Thoracic aorta (tissue), 2 donors: ENCODE data around the gene LYRM4. TPM values are rescaled to one million over a fixed set of nuclear protein-coding genes. Genes with fewer than 3 reads are reported as not detected.

Source experiments
- ATAC-seq: fragments of 150-250 bp; one replicate; pipeline ENCODE4 v1.8.0; 2017; ENCODE audit warnings: low read depth; ENCODE audit not compliant: insufficient number of reproducible peaks, low FRiP score
- DNase-seq: peaks from one replicate; pipeline ENCODE4 v3.0.0-alpha.2; 2020; ENCODE audit warnings: low spot score
- H3K27ac ChIP-seq, 2 donors: fragments of 200-600 bp; sonication (generic); 1 replicate in 1 of 2; 2 replicates in 1 of 2; pipeline ENCODE4 v1.5.1; 2016; ENCODE audit warnings: mild to moderate bottlenecking in 2 of 2, moderate library complexity in 2 of 2
- H3K27me3 ChIP-seq: fragments of 200-600 bp; sonication (generic); replicated peaks from 2 replicates; pipeline ENCODE4 v1.6.0; 2016; ENCODE audit warnings: mild to moderate bottlenecking; ENCODE audit not compliant: insufficient read depth
- H3K36me3 ChIP-seq: fragments of 200-600 bp; sonication (generic); one replicate; pipeline ENCODE4 v1.5.1; 2016
- H3K4me1 ChIP-seq, 2 donors: fragments of 200-600 bp; sonication (generic); 1 replicate in 1 of 2; 2 replicates in 1 of 2; pipeline versions ENCODE4 v1.5.1 to v1.6.0; 2016; ENCODE audit warnings: low read depth in 2 of 2, mild to moderate bottlenecking in 1 of 2; ENCODE audit not compliant: control insufficient read depth in 1 of 2
- H3K4me3 ChIP-seq: fragments of 200-600 bp; sonication (generic); 2 replicates; pipeline ENCODE4 v1.5.1; 2016; ENCODE audit warnings: mild to moderate bottlenecking
- H3K9me3 ChIP-seq: fragments of 200-600 bp; sonication (generic); 2 replicates; pipeline ENCODE4 v1.5.1; 2016
- total RNA-seq, 2 donors: library from RNA; depleted of rRNA; stranded (reverse); fragments of >200 nt; gene quantifications; one replicate each; pipeline versions ENCODE4 v1.1.0 to v1.2.3, GENCODE V29; 2016
- TF ChIP-seq, protein P1 (sequence below): fragments of 200-600 bp; sonication (generic); IDR thresholded peaks from one replicate; pipeline ENCODE4 v1.5.1; 2019; ENCODE audit warnings: antibody characterized with exemption

LYRM4 gene
- total RNA-seq, 2 donors from 2014 or later: 6.9 to 27.2 TPM

DNA sequence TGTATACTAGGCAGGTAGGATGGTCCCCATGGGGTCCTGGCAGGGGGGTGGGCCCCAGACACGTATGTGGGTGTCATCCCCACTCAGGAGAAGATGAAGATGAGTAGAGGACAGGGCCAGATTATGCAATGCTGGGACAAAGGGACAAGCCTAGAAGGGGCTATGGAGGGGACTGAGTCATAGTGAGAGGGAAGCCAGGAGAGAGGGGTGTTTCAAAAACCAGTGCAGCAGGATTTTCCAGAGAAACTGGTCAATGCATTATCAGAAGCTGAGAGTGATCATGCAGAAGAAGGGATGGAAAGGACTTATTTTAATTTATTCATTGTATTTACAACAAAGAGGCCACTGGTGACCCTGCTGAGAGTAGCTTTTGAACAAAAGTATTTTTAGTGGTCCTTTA, 101.6 kb downstream of the LYRM4 start:
- TF ChIP-seq, protein P1, sequence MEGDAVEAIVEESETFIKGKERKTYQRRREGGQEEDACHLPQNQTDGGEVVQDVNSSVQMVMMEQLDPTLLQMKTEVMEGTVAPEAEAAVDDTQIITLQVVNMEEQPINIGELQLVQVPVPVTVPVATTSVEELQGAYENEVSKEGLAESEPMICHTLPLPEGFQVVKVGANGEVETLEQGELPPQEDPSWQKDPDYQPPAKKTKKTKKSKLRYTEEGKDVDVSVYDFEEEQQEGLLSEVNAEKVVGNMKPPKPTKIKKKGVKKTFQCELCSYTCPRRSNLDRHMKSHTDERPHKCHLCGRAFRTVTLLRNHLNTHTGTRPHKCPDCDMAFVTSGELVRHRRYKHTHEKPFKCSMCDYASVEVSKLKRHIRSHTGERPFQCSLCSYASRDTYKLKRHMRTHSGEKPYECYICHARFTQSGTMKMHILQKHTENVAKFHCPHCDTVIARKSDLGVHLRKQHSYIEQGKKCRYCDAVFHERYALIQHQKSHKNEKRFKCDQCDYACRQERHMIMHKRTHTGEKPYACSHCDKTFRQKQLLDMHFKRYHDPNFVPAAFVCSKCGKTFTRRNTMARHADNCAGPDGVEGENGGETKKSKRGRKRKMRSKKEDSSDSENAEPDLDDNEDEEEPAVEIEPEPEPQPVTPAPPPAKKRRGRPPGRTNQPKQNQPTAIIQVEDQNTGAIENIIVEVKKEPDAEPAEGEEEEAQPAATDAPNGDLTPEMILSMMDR: no peak
- no peaks in the 10 kb centered on the region for H3K36me3 ChIP-seq
- no peak for DNase-seq
- no peaks in the 10 kb centered on the region for H3K4me1 ChIP-seq
- no peak overlapping the region for H3K27ac ChIP-seq
- H3K9me3 ChIP-seq: no peaks in the 10 kb centered on the region
- no peak overlapping the region for H3K4me3 ChIP-seq
- no peaks in the 10 kb centered on the region for H3K27me3 ChIP-seq
- no peak for ATAC-seq

DNA sequence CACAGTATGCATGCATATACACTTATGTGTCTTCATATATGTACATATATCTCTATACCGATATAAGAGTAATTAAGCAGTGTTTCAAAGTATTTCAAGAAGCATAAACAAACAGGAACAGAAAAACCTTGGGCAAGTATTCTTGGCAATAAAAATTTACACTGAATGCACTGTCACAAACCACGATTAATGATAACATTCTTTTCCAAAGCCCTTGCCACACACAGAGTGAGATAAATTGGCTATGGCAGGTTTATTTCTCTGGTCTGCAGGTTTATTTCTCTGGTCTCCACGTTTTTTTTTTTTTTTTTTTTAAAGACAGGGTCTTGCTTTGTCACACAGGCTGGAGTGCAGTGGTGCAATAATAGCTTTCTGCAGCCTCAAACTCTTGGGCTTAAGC, 102.6 kb downstream of the LYRM4 start:
- Histone ChIP-seq H3K36me3 (no peaks in the 10 kb centered on the region), H3K4me1 (no peaks in the 10 kb centered on the region), H3K4me3 (no peak overlapping the region), H3K27me3 (no peaks in the 10 kb centered on the region), H3K27ac (no peak overlapping the region), H3K9me3 (no peaks in the 10 kb centered on the region)
- TF ChIP-seq, protein P1: no peak
- ATAC-seq (no peak), DNase-seq (no peak)

DNA sequence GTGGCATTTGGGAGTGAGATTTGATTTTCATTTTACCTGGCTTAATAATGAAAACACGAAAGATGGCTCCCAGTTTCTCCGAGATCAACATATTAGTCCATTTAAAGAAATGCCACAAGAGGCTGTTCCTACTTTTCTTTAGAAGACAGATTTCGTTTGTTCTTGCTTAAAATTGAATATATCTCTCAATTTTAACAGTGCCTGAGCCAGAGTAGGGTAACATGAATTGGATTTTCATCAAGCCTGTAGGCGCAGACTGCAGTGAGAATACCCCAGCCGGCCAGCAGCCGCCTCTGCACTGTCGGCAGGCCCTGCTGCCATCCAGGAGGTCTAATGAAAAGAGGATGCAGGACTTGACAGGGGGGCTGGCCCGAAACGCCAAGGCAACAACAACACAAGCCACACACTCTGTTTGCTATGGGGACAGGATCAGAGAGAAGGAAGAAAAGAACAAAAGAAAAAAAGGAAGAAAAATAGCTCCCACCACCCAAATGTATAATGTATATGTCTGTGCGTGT, 103.1 kb downstream of the LYRM4 start:
- H3K4me1 ChIP-seq: no peaks in the 10 kb centered on the region
- ATAC-seq (no peak), DNase-seq (no peak)
- H3K36me3 ChIP-seq: no peaks in the 10 kb centered on the region
- H3K27ac ChIP-seq: no peak overlapping the region
- no peaks in the 10 kb centered on the region for H3K27me3 ChIP-seq
- TF ChIP-seq, protein P1: no peak
- no peaks in the 10 kb centered on the region for H3K9me3 ChIP-seq
- H3K4me3 ChIP-seq: no peak overlapping the region

DNA sequence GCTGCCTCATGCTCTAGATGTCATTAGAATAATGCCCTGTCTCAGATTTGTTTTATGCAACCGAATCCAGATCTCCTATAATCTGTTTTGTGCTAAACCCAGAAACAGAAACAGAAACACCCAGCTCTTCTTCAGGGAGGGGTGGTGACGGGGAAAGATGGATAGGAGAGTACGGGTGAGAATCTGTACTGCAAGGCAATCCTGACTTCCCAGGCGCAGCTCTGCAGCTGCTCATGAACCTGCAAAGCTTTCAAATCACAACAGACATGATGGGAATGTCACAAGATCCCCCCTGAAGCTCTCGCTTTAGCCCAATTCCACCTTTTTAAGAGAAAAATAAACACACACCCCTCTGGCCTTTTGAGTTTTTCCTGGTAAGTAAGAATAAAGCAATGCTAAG, 104.1 kb downstream of the LYRM4 start:
- no peaks in the 10 kb centered on the region for H3K27me3 ChIP-seq
- TF ChIP-seq, protein P1: no peak
- no peak overlapping the region for H3K4me3 ChIP-seq
- H3K9me3 ChIP-seq: no peaks in the 10 kb centered on the region
- DNase-seq (no peak), ATAC-seq (no peak)
- no peaks in the 10 kb centered on the region for H3K36me3 ChIP-seq
- no peak overlapping the region for H3K27ac ChIP-seq
- no peaks in the 10 kb centered on the region for H3K4me1 ChIP-seq

DNA sequence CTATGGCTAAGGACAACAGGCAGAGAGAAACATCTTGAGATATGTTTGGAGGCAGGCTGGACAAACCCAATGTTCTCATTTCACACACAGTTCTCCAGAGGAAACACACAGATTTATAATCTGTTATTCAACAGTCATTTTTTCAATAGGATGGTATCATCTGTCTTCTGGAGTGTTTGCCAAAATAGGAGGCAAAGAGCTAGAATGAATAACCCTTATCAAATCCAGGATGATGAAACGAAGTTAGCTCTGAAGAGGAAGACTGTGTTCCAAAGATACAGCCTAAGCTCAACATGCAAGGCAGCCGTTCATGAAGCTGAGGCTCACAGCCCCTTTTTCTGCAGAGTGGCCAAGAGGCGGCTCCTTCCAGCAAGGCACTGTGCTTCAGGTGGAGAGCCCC, 104.8 kb downstream of the LYRM4 start:
- no peak overlapping the region for H3K27ac ChIP-seq
- H3K27me3 ChIP-seq: no peaks in the 10 kb centered on the region
- TF ChIP-seq, protein P1: no peak
- DNase-seq (no peak), ATAC-seq (no peak)
- no peaks in the 10 kb centered on the region for H3K9me3 ChIP-seq
- H3K4me1 ChIP-seq: no peaks in the 10 kb centered on the region
- no peak overlapping the region for H3K4me3 ChIP-seq
- no peaks in the 10 kb centered on the region for H3K36me3 ChIP-seq
